DND-41 (cell line): ENCODE data around the gene KRTAP2-3.
"Not testable (repeated sequence)": the region's sequence is repeated elsewhere in the genome, so short reads cannot be mapped to it uniquely, and the experiment has no call there.

Source experiments
- CTCF ChIP-seq: IDR thresholded peaks from 2 replicates; pipeline ENCODE4 v1.5.1; 2012; ENCODE audit warnings: borderline replicate concordance, low read length, moderate library complexity, mild to moderate bottlenecking; ENCODE audit not compliant: poor library complexity, severe bottlenecking; ENCODE audit errors: extremely low read depth
- EZH2 ChIP-seq: IDR thresholded peaks from 3 replicates; pipeline ENCODE4 v1.6.1; 2012; ENCODE audit warnings: borderline replicate concordance, low read depth, mild to moderate bottlenecking, moderate library complexity, low read length, inconsistent platforms; ENCODE audit not compliant: severe bottlenecking

- not testable (repeated sequence) for TF ChIP-seq CTCF, EZH2
Measured at GRCh38 chr17:41054556-41054955, 5.4 kb downstream of the KRTAP2-3 start.
